ENCODE data around the gene FXN.

Gene FXN

DNA sequence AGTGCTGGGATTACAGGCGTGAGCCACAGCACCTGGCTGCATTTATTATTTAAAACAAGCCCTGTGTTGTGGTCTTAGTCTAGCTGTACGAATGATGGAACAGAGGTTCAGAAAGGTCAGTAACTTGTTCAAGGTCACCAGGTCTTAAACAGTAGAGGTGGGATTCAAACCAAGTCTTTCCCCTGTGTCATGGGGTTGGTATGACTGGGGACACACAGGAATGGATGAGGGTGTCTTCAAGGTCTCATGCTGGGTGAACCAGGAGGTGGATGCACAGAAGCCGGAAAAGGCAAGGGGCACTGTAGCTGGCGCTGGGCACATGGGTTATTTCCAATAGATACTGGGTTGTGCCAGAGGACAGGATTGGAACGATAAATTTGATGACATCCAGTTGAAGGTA lies 106.3 kb downstream of the FXN start:
- Mint-ChIP-seq H3K4me1 (ENCODE audit: low read depth) (no peaks in the 10 kb centered on the region), H3K4me3 (no peak overlapping the region), H3K27ac (no peak overlapping the region), H3K9me3 (no peaks in the 10 kb centered on the region), H3K36me3 (ENCODE audit: low read depth) (no peaks in the 10 kb centered on the region), H3K27me3 (ENCODE audit: low read depth) (peaks cover 4% of the 10 kb centered on the region)

DNA sequence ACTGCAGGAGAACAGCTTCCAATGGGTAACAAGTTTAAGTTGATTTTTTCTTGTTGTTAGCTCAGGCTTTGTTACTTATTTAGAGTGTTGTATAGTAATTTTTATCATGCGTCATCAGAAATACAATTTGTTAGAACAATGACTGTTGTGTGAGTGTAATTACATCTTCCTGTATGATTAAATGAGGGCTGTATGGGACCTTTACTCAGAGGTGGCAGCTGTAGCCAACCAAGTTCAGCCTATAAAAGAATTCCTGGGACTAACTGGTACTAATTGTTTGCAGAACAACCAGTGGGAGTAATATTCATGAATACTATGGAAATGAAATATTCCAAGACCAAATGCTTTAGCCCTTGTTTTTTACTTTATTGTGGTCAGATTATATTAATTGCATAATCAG lies 107.7 kb downstream of the FXN start:
- H3K9me3 Mint-ChIP-seq = no peaks in the 10 kb centered on the region
- H3K36me3 Mint-ChIP-seq (ENCODE audit: low read depth) = no peaks in the 10 kb centered on the region
- no peak overlapping the region for H3K4me3 Mint-ChIP-seq
- H3K4me1 Mint-ChIP-seq (ENCODE audit: low read depth) = no peaks in the 10 kb centered on the region
- no peak overlapping the region for H3K27ac Mint-ChIP-seq
- peaks cover 4% of the 10 kb centered on the region for H3K27me3 Mint-ChIP-seq (ENCODE audit: low read depth)

DNA sequence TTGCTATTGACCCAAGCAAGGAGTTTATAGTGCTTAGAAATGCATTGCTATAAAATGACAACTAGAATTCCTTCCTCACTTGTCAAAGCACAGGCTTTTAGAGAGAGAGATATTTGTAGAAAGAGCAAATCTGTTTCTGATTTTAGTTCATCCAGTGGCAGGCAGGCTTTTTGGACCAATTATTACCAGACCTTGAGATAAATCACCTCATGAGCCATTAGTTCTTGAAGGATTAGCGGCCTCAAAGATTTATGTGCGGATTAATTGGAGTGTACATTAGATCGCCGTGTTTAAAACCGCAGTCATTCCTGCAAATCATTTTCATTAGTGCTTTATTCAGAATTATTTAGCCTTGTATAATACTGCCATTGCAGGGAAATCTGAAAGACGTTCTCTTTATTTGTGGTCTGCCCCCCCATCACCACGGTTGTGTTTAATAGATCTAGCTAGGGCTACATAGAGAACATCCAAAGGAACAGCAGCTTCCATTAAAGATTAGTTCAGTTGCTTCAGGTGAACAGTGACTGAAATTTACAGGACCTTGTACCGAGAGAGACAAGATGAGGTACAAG lies 109.7 kb downstream of the FXN start:
- H3K9me3 Mint-ChIP-seq = no peaks in the 10 kb centered on the region
- H3K27me3 Mint-ChIP-seq (ENCODE audit: low read depth) = peaks cover 4% of the 10 kb centered on the region
- no peak overlapping the region for H3K4me3 Mint-ChIP-seq
- no peak overlapping the region for H3K27ac Mint-ChIP-seq
- H3K4me1 Mint-ChIP-seq (ENCODE audit: low read depth) = no peaks in the 10 kb centered on the region
- no peaks in the 10 kb centered on the region for H3K36me3 Mint-ChIP-seq (ENCODE audit: low read depth)

DNA sequence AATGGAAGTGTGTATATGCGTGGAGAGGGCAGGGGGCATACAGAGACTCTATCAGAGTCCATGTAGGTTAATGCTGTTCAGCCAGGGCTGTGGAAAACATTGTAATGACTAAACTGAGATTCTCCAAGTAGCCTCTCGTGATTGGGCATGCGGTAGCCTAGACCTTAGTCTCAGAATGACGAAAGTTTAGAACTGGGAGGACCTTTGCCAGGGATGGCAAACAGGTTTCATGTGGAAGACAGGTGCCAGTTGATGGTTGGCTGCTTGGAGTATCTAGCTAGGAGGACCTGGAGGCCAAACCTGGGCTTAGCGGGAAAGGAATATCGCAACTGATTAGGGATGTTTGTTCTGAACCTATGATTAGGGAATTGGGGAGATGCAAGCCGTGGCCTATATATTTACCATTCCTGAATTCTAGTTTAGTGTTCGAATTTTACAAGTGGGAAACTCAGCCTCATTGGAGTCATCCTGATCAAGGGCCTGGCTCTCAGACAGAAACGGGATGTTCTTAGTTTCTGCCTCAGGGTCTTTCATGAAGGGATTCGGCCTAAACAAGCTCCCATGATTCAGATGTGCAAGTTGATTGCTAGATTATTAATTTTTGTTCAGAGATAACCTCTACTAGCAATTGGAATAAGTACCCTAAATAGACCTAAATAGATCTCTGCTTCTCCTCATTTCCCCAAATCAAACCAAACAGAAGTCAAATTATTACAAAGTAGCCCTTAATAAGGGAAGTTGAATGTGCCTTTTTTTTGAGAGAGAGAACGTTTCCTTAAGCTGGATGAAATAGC lies 111.7 kb downstream of the FXN start:
- Mint-ChIP-seq H3K4me3 (no peak overlapping the region), H3K9me3 (no peaks in the 10 kb centered on the region), H3K36me3 (ENCODE audit: low read depth) (no peaks in the 10 kb centered on the region), H3K27ac (no peak overlapping the region), H3K27me3 (ENCODE audit: low read depth) (peaks cover 4% of the 10 kb centered on the region), H3K4me1 (ENCODE audit: low read depth) (no peaks in the 10 kb centered on the region)

DNA sequence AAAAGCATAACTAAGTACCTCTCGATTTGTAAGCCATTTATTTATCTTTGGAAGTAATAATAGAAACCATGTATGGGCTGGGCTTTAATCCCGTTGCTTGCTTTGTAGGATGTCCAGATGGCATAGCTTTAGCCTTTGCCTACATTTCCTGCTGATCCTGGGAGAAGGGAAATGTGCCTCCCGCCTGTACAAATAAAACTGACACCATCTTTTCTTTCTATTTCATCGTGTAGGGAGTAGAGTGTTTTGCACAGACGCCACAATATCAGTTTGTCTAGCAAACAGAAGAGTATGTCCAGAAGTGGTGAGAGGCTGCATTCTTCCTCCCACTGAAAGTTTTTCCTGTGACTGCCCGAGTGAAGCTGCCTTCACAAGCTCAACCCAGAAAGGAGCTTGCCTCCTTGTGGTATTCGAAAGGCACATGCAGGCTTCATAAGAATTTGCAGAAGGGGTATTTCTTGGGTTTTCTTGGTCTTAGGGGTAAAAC lies 113.8 kb downstream of the FXN start:
- Mint-ChIP-seq H3K27me3 (ENCODE audit: low read depth) (peaks cover 4% of the 10 kb centered on the region), H3K4me3 (no peak overlapping the region), H3K27ac (no peak overlapping the region), H3K9me3 (no peaks in the 10 kb centered on the region), H3K4me1 (ENCODE audit: low read depth) (no peaks in the 10 kb centered on the region), H3K36me3 (ENCODE audit: low read depth) (no peaks in the 10 kb centered on the region)

Measured in T-helper 1 cell treated with Interleukin-12 subunit alpha and Interleukin-12 subunit beta and Interleukin-4 antibody, amounts not matched to agents 30 μg/mL and 1 μg/mL, for 36 hours (primary cell).